ENCODE measurements around the gene RTN4R. TPM values are rescaled to one million over a fixed set of nuclear protein-coding genes. Genes with fewer than 3 reads are reported as not detected.

The RTN4R gene
- total RNA-seq, 1 donor from 2014 or later = 2.9 TPM

- Histone ChIP-seq H3K4me1 (ENCODE audit: insufficient read depth, low read length) (no peaks in the 10 kb centered on the region), H3K27ac (ENCODE audit: low read depth, low read length) (no peak overlapping the region)
Measured at GRCh38 chr22:20229916-20230775, 38.0 kb downstream of the RTN4R start.

DNA sequence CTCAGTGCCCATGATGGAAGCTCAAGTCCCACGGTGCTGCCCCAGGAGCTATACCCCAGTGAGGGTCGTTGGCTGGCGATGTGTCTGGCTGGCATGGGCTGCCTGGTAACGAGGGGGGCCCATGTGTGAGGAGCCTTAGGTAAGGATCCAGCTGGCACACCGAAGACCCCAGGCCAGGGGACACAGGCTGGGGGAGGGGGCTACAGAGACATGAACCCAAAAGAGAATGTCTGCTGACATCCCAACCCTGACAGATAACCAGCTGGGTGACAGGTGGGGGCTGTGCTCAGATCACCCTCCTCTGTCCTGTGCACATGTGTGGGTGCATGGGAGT lies 39.2 kb downstream of the RTN4R start:
- Histone ChIP-seq H2AFZ (ENCODE audit: low read depth, low read length) (no peak overlapping the region), H3K4me3 (ENCODE audit: insufficient read depth, low read depth, low read length) (no peak overlapping the region), H3K27me3 (ENCODE audit: insufficient read depth, low read length) (peaks cover 3% of the 10 kb centered on the region), H3K27ac (ENCODE audit: low read depth, low read length) (no peak overlapping the region), H4K20me1 (ENCODE audit: insufficient read depth, low read length) (no peaks in the 10 kb centered on the region), H3K79me2 (ENCODE audit: insufficient read depth, low read length) (no peaks in the 10 kb centered on the region), H3K4me1 (ENCODE audit: insufficient read depth, low read length) (no peaks in the 10 kb centered on the region), H3K36me3 (ENCODE audit: insufficient read depth, low read length) (no peaks in the 10 kb centered on the region), H3K9ac (ENCODE audit: low read length) (no peak overlapping the region), H3K4me2 (ENCODE audit: low read length) (no peak overlapping the region), H3K9me3 (ENCODE audit: insufficient read depth, low read depth, low read length) (peaks cover 8% of the 10 kb centered on the region)
- no peaks in the 10 kb centered on the region for H3K36me3 Mint-ChIP-seq (ENCODE audit: low read depth, unreplicated experiment)
- H3K4me3 Mint-ChIP-seq (ENCODE audit: unreplicated experiment) = no peak overlapping the region
- H3K9me3 Mint-ChIP-seq (ENCODE audit: unreplicated experiment) = no peaks in the 10 kb centered on the region
- no peaks in the 10 kb centered on the region for H3K4me1 Mint-ChIP-seq (ENCODE audit: low read depth, unreplicated experiment)
- no peak overlapping the region for H3K27ac Mint-ChIP-seq (ENCODE audit: unreplicated experiment)
- peaks cover 3% of the 10 kb centered on the region for H3K27me3 Mint-ChIP-seq (ENCODE audit: low read depth, unreplicated experiment)
- DNase-seq (ENCODE audit: low read depth) = no peak
- no peak for FAIRE-seq
- TF ChIP-seq CTCF (IDR thresholded peaks at IDR 0.05; ENCODE audit: insufficient read depth, low read depth, low read length) (no peak), EZH2 (IDR thresholded peaks at IDR 0.05; ENCODE audit: insufficient read depth, low read length) (no peak)

More at GRCh38 chr22:20229916-20230775, 38.0 kb downstream of the RTN4R start:
- no peak overlapping the region for H3K4me2 ChIP-seq (ENCODE audit: low read length)
- Mint-ChIP-seq H3K4me1 (ENCODE audit: low read depth, unreplicated experiment) (no peaks in the 10 kb centered on the region), H3K4me3 (ENCODE audit: unreplicated experiment) (no peak overlapping the region), H3K36me3 (ENCODE audit: low read depth, unreplicated experiment) (no peaks in the 10 kb centered on the region), H3K27me3 (ENCODE audit: low read depth, unreplicated experiment) (peaks cover 5% of the 10 kb centered on the region), H3K27ac (ENCODE audit: unreplicated experiment) (no peak overlapping the region), H3K9me3 (ENCODE audit: unreplicated experiment) (no peaks in the 10 kb centered on the region)
- peaks cover 5% of the 10 kb centered on the region for H3K9me3 ChIP-seq (ENCODE audit: insufficient read depth, low read depth, low read length)
- no peak for DNase-seq (ENCODE audit: low read depth)
- FAIRE-seq = no peak
- no peak overlapping the region for H3K4me3 ChIP-seq (ENCODE audit: insufficient read depth, low read depth, low read length)
- TF ChIP-seq EZH2 (IDR thresholded peaks at IDR 0.05; ENCODE audit: insufficient read depth, low read length) = no peak
- TF ChIP-seq CTCF (IDR thresholded peaks at IDR 0.05; ENCODE audit: insufficient read depth, low read depth, low read length) = no peak
- no peak overlapping the region for H3K9ac ChIP-seq (ENCODE audit: low read length)
- H4K20me1 ChIP-seq (ENCODE audit: insufficient read depth, low read length) = no peaks in the 10 kb centered on the region
- H2AFZ ChIP-seq (ENCODE audit: low read depth, low read length) = no peak overlapping the region
- H3K36me3 ChIP-seq (ENCODE audit: insufficient read depth, low read length) = no peaks in the 10 kb centered on the region
- H3K27me3 ChIP-seq (ENCODE audit: insufficient read depth, low read length) = peaks cover 7% of the 10 kb centered on the region
- H3K79me2 ChIP-seq (ENCODE audit: insufficient read depth, low read length) = no peaks in the 10 kb centered on the region
